ENCODE results near the gene BBC3. TPM values are rescaled to one million over a fixed set of nuclear protein-coding genes. Genes with fewer than 3 reads are reported as not detected.

The BBC3 gene
- polyA plus RNA-seq, 3 donors, result 1.9 to 2.5 (median 2.4) TPM

DNA sequence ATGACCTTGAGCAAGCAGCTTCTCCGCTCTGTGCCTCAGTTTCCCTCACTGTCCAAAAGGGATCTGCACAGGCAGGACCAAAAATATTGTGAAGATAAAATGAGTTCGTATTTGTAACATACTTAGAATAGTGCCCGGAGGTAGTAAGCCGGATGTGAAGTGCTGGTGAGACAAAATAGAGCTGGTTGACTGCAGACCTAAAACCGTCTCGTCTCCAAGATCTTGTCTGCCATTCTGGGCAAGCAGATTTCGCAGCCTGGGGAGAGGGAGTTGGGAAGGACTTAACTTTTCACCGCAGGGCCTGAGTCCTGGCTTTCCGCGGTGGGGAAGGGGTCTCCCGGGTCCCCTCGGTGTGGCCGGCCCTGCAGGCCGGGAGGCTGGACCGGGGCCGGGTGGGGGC is 8.2 kb upstream of the BBC3 start:
- DNase-seq, result no peak

DNA sequence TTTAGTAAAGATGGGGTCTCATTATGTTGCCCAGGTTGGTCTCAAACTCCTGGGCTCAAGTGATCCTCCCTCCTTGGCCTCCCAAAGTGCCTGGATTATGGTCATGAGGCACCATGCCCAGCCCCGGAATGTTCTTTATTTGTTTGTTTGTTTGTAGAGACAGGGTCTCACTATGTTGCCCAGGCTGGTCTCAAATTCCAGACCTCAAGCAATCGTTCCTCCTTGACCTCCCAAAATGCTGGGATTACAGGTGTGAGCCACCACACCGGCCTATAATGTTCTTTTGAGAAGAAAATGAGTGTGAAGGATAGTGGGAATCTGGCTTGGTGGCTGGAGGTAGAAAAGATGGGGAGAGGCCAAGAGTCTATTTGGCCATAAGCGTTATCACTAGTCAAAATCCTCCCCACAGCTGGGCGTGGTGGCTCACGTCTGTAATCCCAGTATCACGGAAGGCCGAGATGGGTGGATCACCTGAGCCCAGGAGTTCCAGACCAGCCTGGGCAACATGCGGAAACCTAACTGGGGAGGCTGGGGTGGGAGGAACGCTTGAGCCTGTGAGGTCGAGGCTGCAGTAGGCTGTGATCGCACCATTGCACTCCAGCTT is 5.2 kb upstream of the BBC3 start:
- no peak for DNase-seq

DNA sequence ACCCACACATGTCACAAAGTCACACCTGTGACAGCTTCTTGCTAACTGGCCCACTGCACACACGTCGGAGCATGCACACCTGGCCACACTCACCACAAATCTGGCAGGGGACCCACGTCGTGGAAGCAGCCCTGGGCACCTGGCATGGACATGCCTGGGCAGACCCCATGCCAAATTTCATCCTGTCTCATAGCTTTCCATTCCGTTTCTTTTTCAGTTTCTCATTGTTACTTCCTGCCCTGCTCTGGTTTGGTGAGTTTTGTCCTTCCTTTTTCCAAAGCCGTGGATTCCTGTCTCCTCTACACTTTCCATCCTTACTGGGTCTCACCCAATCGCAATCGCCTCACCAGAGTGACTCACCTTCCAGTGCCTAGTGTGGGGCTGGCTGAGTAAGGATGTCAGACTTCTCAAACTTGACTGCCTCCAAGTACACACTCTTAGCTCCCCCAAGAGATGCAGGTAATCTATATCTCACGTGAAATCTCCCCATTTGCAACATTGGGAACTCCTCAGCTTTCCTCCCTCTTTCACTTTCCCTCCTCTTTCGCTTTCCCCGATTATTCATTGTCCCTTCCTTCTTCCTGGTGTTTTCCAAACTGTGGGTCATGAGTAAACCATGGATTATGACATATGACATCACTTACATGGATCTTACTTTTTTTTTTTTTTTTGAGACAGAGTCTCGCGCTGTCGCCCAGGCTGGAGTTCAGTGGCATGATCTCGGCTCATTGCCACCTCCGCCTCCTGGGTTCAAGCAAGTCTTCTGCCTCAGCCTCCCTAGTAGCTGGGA is 1.6 kb upstream of the BBC3 start:
- DNase-seq, result no peak

DNA sequence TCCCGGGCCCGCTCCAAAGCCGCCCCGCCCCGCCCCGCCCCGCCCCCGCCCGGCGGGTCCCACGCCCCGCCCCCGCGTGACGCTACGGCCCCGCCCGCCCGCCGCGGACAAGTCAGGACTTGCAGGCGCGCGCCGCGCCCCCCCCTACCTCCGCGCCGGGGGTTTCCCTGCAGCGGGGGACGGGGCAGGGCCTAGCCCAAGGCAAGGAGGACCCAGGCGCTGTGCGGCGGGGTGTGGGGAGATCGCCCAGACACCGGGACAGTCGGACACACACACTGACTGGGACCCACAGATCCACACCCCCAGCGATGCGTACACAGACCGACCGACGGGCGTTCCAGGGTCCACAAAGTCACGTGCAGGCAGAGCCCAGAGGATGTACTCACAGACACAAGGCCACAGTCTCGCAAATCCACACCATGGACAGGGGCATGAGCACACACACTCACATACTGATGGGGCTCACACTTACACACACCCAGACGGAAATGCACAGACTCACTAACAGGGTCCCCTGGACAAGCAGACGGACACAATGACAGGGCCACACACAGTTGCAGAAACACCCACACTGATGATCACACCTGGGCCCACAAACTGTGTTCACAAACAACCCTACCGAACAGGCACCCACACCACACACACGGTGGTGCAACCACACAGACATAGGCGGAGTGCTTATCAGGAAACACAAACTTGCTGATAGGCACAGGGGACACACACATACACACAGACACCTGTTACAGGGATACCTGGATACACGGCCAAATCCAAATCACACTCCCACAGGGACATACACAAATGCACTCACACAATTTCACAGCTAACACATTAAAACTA is 436 bp upstream of the BBC3 start:
- no peak for DNase-seq

DNA sequence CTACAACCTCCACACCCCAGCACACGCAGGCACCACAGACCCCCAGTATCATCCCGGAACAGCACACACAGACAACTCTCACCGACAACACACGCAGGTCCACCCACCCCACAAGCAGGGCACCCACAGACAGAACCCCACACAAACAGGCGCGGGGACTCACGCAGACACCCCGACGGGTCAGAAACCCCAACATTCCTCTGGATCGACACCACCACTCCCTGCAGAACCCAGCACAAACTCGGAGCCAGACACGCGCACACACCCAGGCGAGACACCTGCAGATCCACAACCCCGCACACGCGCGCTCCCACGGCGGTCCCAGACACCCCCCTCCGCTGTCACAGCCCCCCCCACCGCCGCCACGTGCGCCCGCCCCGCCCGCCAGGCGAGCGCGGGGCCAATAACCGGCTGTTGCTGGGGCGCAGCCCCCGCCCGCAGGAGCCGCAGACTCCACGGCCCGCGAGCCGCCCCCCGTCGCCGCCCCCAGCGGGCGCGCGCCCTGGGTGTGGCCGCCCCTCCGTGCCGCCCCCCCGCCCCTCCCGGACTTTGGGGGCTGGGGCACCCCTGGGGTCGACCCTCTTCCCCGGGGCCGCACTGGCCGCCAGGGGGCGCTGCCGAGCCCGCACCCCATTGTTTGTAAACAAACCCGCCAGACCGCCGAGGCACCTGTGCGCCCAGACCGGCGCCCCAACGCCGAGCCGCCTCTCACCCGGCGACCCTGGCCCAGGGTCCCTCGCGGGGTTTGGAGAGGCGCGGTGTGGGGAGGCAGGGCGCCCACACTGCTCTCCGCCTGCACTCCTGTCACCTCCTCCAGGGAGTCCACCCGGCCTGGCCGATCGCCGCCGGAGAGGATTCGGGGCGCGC is 712 bp downstream of the BBC3 start:
- DNase-seq, result no peak

DNA sequence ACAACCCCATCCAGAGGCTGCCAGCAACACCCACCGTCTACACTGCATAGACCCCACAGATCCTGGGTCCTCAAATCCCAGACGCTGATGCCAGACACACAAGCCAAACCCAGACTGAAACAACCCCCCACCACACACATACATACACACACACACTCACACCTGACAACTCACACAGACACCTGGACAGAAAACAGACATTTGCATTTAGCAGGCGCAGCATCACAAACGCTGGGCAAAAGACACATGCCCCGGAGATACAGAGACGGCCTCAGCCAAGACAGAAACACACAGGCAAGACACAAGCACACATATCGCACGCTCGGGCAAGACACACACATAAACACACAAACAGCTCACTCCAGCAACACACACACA is 1.3 kb downstream of the BBC3 start:
- no peak for DNase-seq

DNA sequence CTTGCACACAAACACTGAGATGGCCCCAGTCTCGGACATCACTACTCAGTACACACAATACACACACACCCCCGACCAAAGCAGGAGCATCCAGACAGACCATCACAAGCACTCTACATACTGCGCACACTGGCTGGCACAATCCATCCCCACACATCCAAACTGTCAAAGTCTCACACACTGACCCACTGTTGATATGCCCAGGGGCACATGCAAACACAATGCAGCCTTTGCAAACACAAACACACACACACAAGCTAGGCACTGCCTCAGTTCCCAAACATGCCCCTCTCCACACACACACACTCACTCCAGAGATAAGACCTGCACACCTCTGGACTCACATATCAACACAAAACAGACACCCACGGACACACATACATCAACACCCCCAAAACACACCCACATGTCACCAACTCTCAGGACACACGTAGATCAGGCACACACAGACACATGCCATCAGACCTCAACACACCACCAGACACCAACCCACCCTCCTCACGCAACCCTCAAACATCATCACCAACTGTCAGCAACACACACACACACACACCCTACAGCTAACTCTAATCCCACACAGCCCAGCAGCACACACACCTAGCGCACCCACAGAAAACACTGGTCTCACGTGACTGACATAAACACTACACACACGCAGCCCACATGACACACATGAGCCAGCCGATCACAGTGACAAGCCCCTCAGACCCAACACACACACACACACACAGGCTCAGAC is 1.9 kb downstream of the BBC3 start:
- no peak for DNase-seq

DNA sequence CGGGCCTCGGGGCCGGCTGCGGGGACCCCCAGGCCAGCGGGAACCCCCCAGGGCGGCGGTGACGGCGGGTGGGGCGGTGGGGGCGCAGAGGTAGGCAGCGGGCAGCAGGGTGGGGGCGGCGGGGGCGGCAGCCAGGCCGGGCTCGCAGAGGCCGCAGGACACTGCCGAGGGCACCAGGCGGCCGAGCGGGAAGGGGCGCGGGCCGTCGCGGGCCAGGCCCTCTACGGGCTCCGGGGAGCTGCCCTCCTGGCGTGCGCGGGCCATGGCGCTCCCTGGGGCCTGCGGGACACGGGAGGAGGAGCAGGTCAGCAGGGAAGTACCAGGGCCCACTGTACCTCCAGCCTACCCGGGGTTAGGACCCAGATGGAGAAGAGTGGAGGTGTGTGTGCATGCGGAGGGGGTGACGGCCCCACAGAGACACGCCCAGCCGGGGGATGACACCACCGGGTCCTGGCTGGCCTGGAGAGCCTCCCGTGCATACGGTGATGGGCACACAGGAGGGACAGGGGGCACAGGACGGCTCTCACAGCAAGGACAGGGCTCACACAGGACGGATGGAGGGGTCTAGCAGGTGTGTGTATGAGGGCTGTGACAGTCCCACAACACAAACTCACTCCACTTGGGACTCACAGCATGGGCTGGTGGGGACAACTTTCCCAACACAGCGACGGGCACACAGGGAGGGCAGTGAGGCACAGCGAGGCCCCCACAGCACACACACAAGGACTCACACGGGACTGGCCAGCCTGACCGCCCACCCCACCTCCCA is 2.6 kb downstream of the BBC3 start:
- DNase-seq, result no peak

DNA sequence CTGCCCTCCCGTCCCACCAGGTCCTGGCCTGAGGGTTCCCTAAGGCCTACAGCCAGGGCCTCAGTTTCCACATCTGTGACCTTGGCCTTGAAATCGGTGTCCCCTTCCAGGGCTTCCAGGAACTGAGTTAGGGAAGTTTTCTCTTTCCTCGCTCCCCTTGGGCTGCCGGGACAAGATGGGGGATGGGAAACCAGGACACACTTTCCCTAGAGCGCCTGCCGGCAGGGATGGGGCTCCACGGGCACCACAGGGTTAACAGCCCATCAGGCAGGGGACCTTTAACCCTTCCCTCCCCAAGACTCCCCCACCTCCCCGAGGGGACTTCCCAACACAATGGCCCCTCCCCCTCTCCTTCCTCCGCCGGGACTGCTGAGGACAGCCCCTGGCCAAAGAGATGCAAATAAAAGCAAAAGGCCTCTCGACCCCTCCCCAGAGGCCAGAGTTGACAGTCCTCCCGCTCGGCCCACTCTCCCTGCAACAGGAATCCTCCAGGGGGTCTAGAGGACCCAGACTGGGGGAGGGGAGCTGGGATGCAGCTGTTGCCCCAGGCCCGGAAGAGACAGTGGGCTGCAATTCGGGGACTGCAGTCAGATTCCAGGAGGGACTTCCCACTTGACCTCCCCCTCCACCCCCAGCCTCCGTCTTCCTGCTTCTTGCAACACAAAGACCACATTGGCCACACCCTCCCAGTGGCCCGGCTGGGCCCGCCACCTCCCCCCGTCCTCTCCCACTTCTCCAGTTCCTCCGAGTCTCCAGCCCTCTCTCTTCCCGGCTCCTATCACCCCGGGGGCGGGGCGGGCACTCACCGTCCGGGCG is 3.4 kb downstream of the BBC3 start:
- DNase-seq, result no peak

DNA sequence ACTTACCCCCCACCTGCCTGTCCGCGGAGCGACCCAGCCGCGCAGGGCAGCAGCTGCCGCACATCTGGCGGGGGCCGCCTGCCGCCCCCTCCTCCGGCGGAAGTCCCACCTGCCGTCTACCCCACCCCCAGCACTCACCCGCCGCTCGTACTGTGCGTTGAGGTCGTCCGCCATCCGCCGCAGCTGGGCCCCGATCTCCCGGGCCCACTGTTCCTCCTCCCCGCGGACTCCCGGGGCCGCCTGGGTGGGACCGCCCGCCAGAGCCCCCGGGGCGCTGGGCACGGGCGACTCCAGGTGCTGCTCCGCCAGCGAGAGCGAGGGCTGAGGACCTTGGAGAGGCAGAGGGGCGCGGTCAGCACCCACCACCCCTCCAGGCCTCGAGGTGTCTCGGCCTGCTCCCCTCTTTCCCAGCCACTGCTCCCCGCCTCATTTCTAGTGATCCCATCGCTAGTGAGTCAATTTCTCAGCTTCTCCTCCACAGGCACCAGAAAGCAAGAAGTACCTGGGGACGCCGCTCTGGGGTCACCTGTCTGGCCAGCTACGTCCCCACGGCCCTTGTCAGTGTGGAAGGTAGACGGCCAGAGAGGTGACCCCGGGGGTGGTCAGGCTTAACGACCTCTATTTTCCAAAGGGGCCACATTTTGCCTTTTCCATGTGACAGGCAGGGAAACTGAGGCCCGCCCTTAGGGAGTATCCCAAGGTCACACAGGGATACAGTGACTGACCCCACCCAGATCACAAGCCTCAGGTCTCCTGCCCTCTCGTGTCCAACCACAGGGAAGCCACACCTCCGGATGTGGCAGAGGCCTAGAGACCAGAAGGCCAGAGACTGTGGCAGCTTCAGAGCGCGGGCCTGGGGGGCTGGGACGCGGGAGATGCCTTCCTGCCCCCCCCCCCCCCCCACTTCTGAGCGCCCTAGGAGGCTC is 4.3 kb downstream of the BBC3 start:
- DNase-seq, result no peak

DNA sequence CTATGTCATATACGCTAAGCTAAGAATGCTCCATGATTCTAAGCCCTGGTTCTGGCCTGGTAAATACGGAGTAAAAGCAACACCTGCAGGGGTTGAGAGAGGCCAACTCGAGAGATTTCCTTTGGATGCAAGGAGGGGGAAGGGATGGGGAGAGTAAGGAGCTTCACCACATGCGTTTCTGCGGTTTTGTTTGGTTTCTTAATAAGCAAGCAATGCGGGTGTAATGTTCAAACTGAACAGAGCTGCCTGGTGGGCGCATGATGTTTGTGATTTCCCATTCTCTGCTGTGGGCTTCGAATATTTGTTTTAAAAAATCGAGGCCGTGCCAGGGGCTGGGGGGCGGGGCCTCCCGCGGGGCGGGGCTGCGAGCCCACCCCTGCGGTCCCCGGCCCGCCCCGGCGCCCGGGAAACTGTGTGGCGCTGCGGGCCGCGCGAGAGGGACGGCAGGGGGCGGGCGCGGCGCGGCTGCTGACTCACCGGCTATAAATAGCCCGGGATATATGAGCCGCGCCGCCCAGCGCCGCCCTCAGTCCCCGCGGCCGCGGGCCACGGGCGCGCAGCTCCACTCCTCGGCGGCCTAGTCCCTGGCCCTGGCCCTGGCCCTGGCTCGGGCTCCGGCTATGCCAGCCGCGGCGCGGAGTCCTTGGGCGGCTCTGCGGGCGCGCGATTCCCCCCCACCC is 5.1 kb downstream of the BBC3 start:
- peak; percentile 93 for DNase-seq

DNA sequence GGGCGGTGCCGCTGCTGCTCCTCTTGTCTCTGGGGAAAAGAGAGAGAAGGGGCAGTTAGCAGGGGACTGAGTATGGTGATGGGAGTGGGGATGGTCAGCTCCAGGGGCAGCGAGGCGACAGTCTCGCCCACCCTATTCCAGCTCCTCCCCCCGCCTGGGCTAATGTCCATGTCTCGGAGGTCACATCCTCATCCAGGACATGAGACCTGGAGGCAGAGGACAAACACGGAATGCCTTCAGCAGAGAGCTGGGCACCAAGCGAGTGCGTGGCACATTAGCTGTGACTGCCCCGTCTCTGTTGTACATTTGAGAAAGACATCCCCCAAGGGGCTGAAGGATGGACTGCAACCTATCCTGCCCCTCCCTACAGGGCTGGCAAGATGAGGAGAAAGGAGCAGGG is 9.1 kb downstream of the BBC3 start:
- DNase-seq, result no peak

DNA sequence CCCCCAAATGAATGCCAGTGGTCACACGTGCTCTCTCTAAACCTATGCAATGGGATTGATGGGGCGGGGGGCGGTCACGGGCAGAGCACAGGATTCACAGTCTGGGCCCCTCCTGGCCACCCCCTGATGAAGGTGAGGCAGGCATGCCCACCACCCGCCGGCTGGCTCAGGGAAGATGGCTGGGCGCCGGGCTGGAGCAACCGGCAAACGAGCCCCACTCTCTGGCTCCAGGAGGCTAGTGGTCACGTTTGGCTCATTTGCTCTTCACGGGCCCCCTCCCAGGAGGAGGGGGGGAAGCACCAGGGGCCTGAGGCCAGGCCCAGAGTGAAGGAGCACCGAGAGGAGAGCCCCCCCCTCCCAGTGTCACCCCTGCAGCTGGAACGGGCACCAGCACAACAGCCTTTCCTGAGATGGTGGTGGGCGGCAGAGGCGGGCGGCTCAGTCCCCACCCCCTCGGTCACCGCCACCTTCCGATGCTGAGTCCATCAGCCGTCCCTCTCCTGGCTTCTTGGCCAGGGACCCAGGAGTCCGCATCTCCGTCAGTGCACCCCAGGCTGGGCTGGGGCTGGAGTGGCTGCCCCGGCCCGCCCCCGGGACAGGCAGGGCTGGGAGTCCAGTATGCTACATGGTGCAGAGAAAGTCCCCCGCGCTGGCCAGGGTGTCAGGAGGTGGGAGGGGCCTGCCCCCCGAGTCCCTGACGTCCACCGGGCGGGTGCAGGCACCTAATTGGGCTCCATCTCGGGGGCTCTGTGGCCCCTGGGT is 9.7 kb downstream of the BBC3 start:
- DNase-seq, result no peak

DNA sequence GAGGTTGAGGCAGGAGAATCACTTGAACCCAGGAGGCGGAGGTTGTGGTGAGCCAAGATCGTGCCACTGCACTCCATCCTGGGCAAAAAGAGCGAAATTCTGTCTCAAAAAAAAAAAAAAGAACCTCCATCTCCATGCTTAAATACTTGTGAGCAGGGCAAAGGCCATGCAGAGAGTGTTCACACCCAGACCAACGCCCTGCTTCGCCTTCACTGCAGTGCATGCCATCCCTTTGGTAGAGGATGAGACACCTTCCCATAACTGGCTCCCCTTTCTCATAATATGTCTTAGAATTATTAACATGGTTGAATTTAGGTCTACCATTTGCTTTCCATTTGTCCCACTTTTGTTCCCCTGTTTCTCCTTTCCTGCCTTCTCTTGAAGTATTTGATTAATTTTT is 15.4 kb downstream of the BBC3 start:
- DNase-seq, result no peak

DNA sequence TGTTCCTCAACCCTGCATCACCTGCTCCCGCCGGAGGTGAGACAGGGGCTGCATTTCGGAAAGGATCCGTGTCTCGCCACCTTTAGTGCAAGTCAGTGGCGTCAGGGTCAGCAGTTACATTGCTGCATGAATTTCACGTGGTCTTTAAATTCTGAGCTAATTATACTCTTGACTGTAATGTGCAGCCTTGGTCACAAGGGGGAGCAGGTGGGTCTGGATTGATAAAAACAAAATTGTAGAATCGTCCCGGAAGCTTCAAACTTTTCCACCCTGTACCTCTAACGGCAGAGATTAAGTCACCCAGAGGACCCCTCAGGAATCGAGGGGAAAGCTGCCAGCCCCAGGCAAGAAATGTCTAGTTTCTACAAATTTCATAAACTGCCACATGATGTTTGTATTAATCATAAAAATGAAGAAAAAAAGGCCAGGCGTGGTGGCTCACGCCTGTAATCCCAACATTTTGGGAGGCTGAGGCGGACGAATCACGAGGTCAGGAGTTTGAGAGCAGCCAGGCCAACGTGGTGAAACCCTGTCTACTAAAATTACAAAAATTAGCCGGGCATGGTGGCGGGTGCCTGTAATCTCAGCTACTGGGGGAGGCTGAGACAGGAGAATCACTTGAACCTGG is 20.2 kb downstream of the BBC3 start:
- peak; percentile 76 for DNase-seq

DNA sequence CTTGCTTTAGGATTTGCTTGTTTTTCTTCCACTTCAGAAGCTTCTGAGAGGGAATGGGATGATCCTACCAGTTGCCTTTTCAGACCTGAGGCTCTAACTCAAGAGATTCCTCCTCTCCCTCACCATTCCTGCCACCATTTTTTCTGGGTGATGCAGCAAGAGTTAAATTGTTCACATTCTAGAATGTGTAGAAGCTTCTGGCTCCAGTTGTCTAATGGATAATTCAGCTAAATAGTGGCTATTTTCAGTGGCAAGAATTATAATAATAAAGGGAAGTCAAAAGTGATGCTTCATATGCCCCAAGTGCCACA is 20.9 kb downstream of the BBC3 start:
- no peak for DNase-seq
